ENCODE measurements around the gene ARMC7. TPM values are rescaled to one million over a fixed set of nuclear protein-coding genes. Genes with fewer than 3 reads are reported as not detected.
"Not testable (repeated sequence)": the region's sequence is repeated elsewhere in the genome, so short reads cannot be mapped to it uniquely, and the experiment has no call there.

Gene ARMC7
- total RNA-seq, 1 experiment from 2014 or later = 43.2 TPM

DNA sequence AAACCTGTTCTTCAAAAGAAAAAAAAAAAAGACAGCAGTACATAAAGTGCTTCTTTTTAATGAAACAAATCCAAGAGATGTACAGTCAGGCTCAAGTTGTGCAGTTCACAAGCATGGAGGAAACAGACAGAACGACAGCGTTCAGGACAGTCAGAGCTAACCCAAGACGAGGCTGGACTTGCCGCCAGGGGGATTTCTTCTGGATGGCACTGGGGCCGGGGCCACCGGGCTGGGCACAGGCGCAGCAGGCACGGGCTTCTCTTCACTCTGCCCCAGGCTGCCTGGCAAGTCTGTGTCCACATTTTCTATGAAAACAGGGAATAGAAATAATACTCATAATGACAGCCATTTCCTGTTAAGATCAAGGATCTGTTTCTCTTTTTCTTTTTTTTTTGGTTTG, 26.2 kb downstream of the ARMC7 start:
- ChIA-PET POLR2A (interaction anchor here (1.2 kb wide), 2 partner anchors 9 to 19 kb away, joined by 3 to 6 read pairs; partner anchors contain the start of gene JPT1), RAD21 (ENCODE audit: low non-redundant PET in 1 of 2, low total read pairs in 2 of 2, uncharacterized antibody in 2 of 2, unreplicated experiment in 2 of 2) (no interaction called here)
- H3K4me3 ChIP-seq (replicated peaks in 1 of 2; ENCODE audit: low read depth in 1 of 2, low read length in 2 of 2) = no peak overlapping the region

DNA sequence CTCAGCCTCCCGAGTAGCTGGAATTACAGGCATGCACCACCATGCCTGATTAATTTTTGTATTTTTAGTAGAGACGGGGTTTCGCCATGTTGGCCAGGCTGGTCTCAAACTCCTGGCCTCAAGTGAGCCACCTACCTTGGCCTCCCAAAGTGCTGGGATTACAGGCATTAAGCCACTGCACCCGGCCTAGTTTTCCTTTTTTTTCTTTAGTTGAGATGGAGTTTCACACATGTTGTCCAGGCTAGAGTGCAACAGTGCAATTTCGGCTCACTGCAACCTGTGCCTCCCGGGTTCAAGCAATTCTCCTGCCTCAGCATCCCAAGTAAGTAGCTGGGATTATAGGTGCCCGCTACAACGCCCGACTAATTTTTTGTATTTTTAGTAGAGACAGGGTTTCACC, 28.0 kb downstream of the ARMC7 start:
- ATAC-seq; RAD21 ChIA-PET (ENCODE audit: low non-redundant PET in 1 of 2, low total read pairs in 2 of 2, uncharacterized antibody in 2 of 2, unreplicated experiment in 2 of 2); CTCF ChIA-PET; H3K9me3 ChIP-seq (ENCODE audit: control insufficient read depth in 1 of 2, insufficient read depth in 1 of 2, low read depth in 1 of 2, low read length in 2 of 2); H3K27me3 ChIP-seq (ENCODE audit: insufficient read depth, low read length); H3K27ac ChIP-seq (ENCODE audit: low read depth, low read length); H3K9me2 ChIP-seq (ENCODE audit: insufficient read depth); H4K20me1 ChIP-seq (ENCODE audit: insufficient read depth); H3K4me3 ChIP-seq (replicated peaks in 1 of 2; ENCODE audit: low read depth in 1 of 2, low read length in 2 of 2); H3K9ac ChIP-seq (ENCODE audit: low read length); DNase-seq (ENCODE audit: low read depth, low spot score); intact Hi-C loops (cut with micrococcal nuclease); BruUV-seq (replicated peaks); H2AFZ ChIP-seq (ENCODE audit: low read depth, low read length, poor library complexity, severe bottlenecking); H3K4me2 ChIP-seq (ENCODE audit: low read length): not testable (repeated sequence)
- peaks cover 47% of the 10 kb centered on the region for H3K79me2 ChIP-seq (ENCODE audit: insufficient read depth, low read length)
- POLR2A ChIA-PET = interaction anchor here (1.5 kb wide), 1 partner anchor 125 kb away, joined by 5 read pairs; the partner anchor contains the start of gene MRPL58
- H3K4me1 ChIP-seq (ENCODE audit: control insufficient read depth in 1 of 2, insufficient read depth in 2 of 2, low read length in 2 of 2) = peaks cover 10 to 26% of the 10 kb centered on the region in 2 experiments; a peak in 3 of 4 replicates
- H3K36me3 ChIP-seq (ENCODE audit: control insufficient read depth in 1 of 2, insufficient read depth in 2 of 2, low read length in 2 of 2) = peaks cover 47 to 57% of the 10 kb centered on the region in 2 experiments

More for the DNA sequence above, 26.2 kb downstream of the ARMC7 start:
- no peaks in the 10 kb centered on the region for H3K9me2 ChIP-seq (ENCODE audit: insufficient read depth)
- no peaks in the 10 kb centered on the region for H3K9me3 ChIP-seq (ENCODE audit: control insufficient read depth in 1 of 2, insufficient read depth in 1 of 2, low read depth in 1 of 2, low read length in 2 of 2)
- peaks cover 19 to 45% of the 10 kb centered on the region in 2 experiments; a peak in 3 of 4 replicates for H3K4me1 ChIP-seq (ENCODE audit: control insufficient read depth in 1 of 2, insufficient read depth in 2 of 2, low read length in 2 of 2)
- peaks cover 9% of the 10 kb centered on the region; the same call in 1 of the 2 replicates for H4K20me1 ChIP-seq (ENCODE audit: insufficient read depth)
- H3K9ac ChIP-seq (ENCODE audit: low read length) = no peak overlapping the region
- no peak overlapping the region for H3K27ac ChIP-seq (ENCODE audit: low read depth, low read length)
- CTCF ChIA-PET = no interaction called here
- H2AFZ ChIP-seq (ENCODE audit: low read depth, low read length, poor library complexity, severe bottlenecking) = no peak overlapping the region
- DNase-seq (ENCODE audit: low read depth, low spot score) = no peak
- H3K4me2 ChIP-seq (ENCODE audit: low read length) = no peak overlapping the region
- intact Hi-C loops (cut with micrococcal nuclease) = no loop called here
- no peak for ATAC-seq
- no peaks in the 10 kb centered on the region for H3K27me3 ChIP-seq (ENCODE audit: insufficient read depth, low read length)
- H3K79me2 ChIP-seq (ENCODE audit: insufficient read depth, low read length) = peaks cover 48% of the 10 kb centered on the region
- H3K36me3 ChIP-seq (ENCODE audit: control insufficient read depth in 1 of 2, insufficient read depth in 2 of 2, low read length in 2 of 2) = peaks cover 33 to 48% of the 10 kb centered on the region in 2 experiments
- TF ChIP-seq ZBTB33 (IDR thresholded peaks at IDR 0.05; ENCODE audit: extremely low read depth, insufficient replicate concordance, low read length) (no peak), SP1 (IDR thresholded peaks at IDR 0.05; ENCODE audit: low read depth) (no peak), POLR2A (IDR thresholded peaks at IDR 0.05; ENCODE audit: borderline replicate concordance, extremely low read depth, insufficient read depth, insufficient read length) (no peak), RAD21 (IDR thresholded peaks at IDR 0.05; ENCODE audit: low read depth) (no peak), SIN3A (IDR thresholded peaks at IDR 0.05; ENCODE audit: low read depth) (no peak), CEBPB (IDR thresholded peaks at IDR 0.05; ENCODE audit: low read depth) (no peak), ZFX (IDR thresholded peaks at IDR 0.05) (no peak), JUND (IDR thresholded peaks at IDR 0.05) (no peak), POLR2AphosphoS5 (IDR thresholded peaks at IDR 0.05; ENCODE audit: low read depth, low read length) (no peak)
- no TSS peak for BruUV-seq (replicated peaks)

Data from HCT116 (cell line).